ENCODE results near the gene COG1. TPM values are rescaled to one million over a fixed set of nuclear protein-coding genes. Genes with fewer than 3 reads are reported as not detected.

Gene COG1
- total and polyA plus RNA-seq, 2 donors (not counting 3 experiments of a cell fraction or from before 2014, with no cell fraction given), result 26.2 to 39.0 TPM

DNA sequence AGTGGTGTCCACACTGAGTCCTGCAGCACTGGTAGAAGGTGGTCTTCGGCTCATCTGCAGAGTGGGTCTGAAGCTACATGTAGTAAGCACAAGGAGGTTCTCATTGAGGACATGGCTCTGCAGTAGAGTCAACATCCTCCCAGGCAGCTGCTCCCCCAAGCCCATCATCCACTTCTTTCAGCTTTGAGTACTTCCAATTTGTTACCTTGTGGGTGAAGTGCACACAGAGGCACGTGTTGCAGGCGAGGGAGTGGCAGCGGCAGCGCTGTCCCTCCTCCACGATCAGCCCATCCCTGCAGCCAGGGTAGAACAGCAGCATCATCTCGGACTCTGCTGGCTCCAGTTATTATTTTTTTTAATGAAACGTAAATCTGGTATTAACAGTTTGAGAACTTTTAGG, 29.8 kb upstream of the COG1 start:
- Histone ChIP-seq H3K4me3 (replicated peaks in 1 of 3; ENCODE audit: insufficient read depth in 1 of 3, low read depth in 1 of 3, low read length in 3 of 3) (no peak overlapping the region), H3K4me1 (ENCODE audit: control insufficient read depth, extremely low read depth, insufficient read depth, low read length) (no peaks in the 10 kb centered on the region), H3K9me3 (replicated peaks; ENCODE audit: control insufficient read depth, insufficient read depth, low read length) (no peaks in the 10 kb centered on the region), H3K9ac (replicated peaks; ENCODE audit: extremely low read depth, insufficient read depth, low read length) (no peak overlapping the region), H3K4me2 (ENCODE audit: insufficient read depth, low read length) (no peak overlapping the region), H3K27me3 (ENCODE audit: control insufficient read depth in 2 of 2, insufficient read depth in 2 of 2, low read length in 2 of 2) (peaks cover 52 to 58% of the 10 kb centered on the region in 2 experiments), H3K79me2 (ENCODE audit: control insufficient read depth, insufficient read depth, low read length) (no peaks in the 10 kb centered on the region), H2AFZ (ENCODE audit: low read depth, low read length) (no peak overlapping the region), H3K36me3 (ENCODE audit: control insufficient read depth in 2 of 2, extremely low read depth in 1 of 2, insufficient read depth in 2 of 2, low read length in 2 of 2) (no peaks in the 10 kb centered on the region), H3K9me1 (replicated peaks; ENCODE audit: control insufficient read depth, extremely low read depth, insufficient read depth, low read length) (no peaks in the 10 kb centered on the region), H4K20me1 (replicated peaks; ENCODE audit: control insufficient read depth, extremely low read depth, insufficient read depth, low read length) (no peaks in the 10 kb centered on the region), H3K27ac (ENCODE audit: insufficient read depth, low read depth, low read length) (no peak overlapping the region)
- no peak for FAIRE-seq
- ChIA-PET CTCF (interaction anchor here (1.0 to 2.3 kb wide), 6 partner anchors 7 to 606 kb away, joined by 3 to 9 read pairs (median 4); no protein-coding TSS in a partner anchor), POLR2A (no interaction called here)
- no peak for DNase-seq (ENCODE audit: low read depth, low spot score)
- BruUV-seq (replicated peaks), result no TSS peak
- dilution Hi-C loops (cut with MboI; ENCODE audit: extremely low pct_ligation_motif_present, low sequenced_read_pairs), result no loop called here
- no peak for TF ChIP-seq FOS (IDR thresholded peaks at IDR 0.05; ENCODE audit: borderline replicate concordance, insufficient read depth, low read length)
- TF ChIP-seq, protein P1, sequence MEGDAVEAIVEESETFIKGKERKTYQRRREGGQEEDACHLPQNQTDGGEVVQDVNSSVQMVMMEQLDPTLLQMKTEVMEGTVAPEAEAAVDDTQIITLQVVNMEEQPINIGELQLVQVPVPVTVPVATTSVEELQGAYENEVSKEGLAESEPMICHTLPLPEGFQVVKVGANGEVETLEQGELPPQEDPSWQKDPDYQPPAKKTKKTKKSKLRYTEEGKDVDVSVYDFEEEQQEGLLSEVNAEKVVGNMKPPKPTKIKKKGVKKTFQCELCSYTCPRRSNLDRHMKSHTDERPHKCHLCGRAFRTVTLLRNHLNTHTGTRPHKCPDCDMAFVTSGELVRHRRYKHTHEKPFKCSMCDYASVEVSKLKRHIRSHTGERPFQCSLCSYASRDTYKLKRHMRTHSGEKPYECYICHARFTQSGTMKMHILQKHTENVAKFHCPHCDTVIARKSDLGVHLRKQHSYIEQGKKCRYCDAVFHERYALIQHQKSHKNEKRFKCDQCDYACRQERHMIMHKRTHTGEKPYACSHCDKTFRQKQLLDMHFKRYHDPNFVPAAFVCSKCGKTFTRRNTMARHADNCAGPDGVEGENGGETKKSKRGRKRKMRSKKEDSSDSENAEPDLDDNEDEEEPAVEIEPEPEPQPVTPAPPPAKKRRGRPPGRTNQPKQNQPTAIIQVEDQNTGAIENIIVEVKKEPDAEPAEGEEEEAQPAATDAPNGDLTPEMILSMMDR (IDR thresholded peaks at IDR 0.05; ENCODE audit: extremely low read depth in 1 of 2, insufficient read depth in 1 of 2, low read depth in 1 of 2, low read length in 2 of 2), result no peak
- TF ChIP-seq, protein P2, sequence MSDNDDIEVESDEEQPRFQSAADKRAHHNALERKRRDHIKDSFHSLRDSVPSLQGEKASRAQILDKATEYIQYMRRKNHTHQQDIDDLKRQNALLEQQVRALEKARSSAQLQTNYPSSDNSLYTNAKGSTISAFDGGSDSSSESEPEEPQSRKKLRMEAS (IDR thresholded peaks at IDR 0.05; ENCODE audit: insufficient read depth, insufficient read length), result no peak
- no peak for TF ChIP-seq JUN (IDR thresholded peaks at IDR 0.05; ENCODE audit: borderline replicate concordance, insufficient read depth, insufficient read length, low read depth)
- TF ChIP-seq MYC (IDR thresholded peaks at IDR 0.05; ENCODE audit: low read depth, low read length), result no peak
- no peak for TF ChIP-seq GATA2 (IDR thresholded peaks at IDR 0.05; ENCODE audit: insufficient read depth, insufficient read length, low read depth, low read length)
- TF ChIP-seq POLR2A (IDR thresholded peaks at IDR 0.05; ENCODE audit: low read depth, low read length), result no peak
- no peak for TF ChIP-seq POLR2AphosphoS5 (IDR thresholded peaks at IDR 0.05; ENCODE audit: insufficient read depth, low read depth, low read length)
- no peak for TF ChIP-seq EZH2 (IDR thresholded peaks at IDR 0.05; ENCODE audit: borderline replicate concordance, low read depth, low read length, severe bottlenecking)
- intact Hi-C loops (cut with micrococcal nuclease), result no loop called here

Data from endothelial cell of umbilical vein (primary cell).